ENCODE data around the gene CIAO2A. TPM values are rescaled to one million over a fixed set of nuclear protein-coding genes. Genes with fewer than 3 reads are reported as not detected.

CIAO2A gene
- total RNA-seq, 1 experiment from 2014 or later = 38.7 TPM

GRCh38 chr15:64044300-64045100 is 49.1 kb downstream of the CIAO2A start:
- DNase-seq (ENCODE audit: unreplicated experiment) = no peak
- Mint-ChIP-seq H3K4me1 (ENCODE audit: insufficient read depth, unreplicated experiment) (peaks cover 5% of the 10 kb centered on the region), H3K27me3 (ENCODE audit: insufficient read depth, unreplicated experiment) (peaks cover 12% of the 10 kb centered on the region), H3K4me3 (ENCODE audit: unreplicated experiment) (no peak overlapping the region), H3K36me3 (ENCODE audit: insufficient read depth, unreplicated experiment) (no peaks in the 10 kb centered on the region), H3K27ac (ENCODE audit: low read depth, unreplicated experiment) (no peak overlapping the region), H3K9me3 (ENCODE audit: unreplicated experiment) (no peaks in the 10 kb centered on the region)
- TF ChIP-seq CTCF (IDR thresholded peaks at IDR 0.05; ENCODE audit: unreplicated experiment) = no peak
- CTCF ChIA-PET = interaction anchor here (0.5 to 6.3 kb wide), 11 partner anchors 8 to 367 kb away, joined by 3 to 109 read pairs (median 4); no protein-coding TSS in a partner anchor
- POLR2A ChIA-PET = interaction anchor here (0.7 to 3.2 kb wide), 4 partner anchors 35 to 99 kb away, joined by 3 to 23 read pairs (median 12); no protein-coding TSS in a partner anchor
- BruUV-seq (replicated peaks) = no TSS peak
- intact Hi-C loops (cut with micrococcal nuclease) = loop anchor here (5.0 kb wide), 1 partner anchor 212 kb away; the partner anchor contains the start of gene HERC1

- no peak for DNase-seq (ENCODE audit: unreplicated experiment)
- TF ChIP-seq CTCF (IDR thresholded peaks at IDR 0.05; ENCODE audit: unreplicated experiment) = no peak
- BruUV-seq (replicated peaks) = no TSS peak
- no peaks in the 10 kb centered on the region for H3K36me3 Mint-ChIP-seq (ENCODE audit: insufficient read depth, unreplicated experiment)
- intact Hi-C loops (cut with micrococcal nuclease) = no loop called here
- no peaks in the 10 kb centered on the region for H3K9me3 Mint-ChIP-seq (ENCODE audit: unreplicated experiment)
- no peak overlapping the region for H3K27ac Mint-ChIP-seq (ENCODE audit: low read depth, unreplicated experiment)
- ChIA-PET CTCF (interaction anchor here (0.7 to 4.4 kb wide), 5 partner anchors 29 to 427 kb away, joined by 3 to 32 read pairs (median 4); no protein-coding TSS in a partner anchor), POLR2A (interaction anchor here (0.6 to 1.5 kb wide), 2 partner anchors 21 to 215 kb away, joined by 4 to 5 read pairs; no protein-coding TSS in a partner anchor)
- H3K4me3 Mint-ChIP-seq (ENCODE audit: unreplicated experiment) = no peak overlapping the region
- H3K4me1 Mint-ChIP-seq (ENCODE audit: insufficient read depth, unreplicated experiment) = no peaks in the 10 kb centered on the region
- H3K27me3 Mint-ChIP-seq (ENCODE audit: insufficient read depth, unreplicated experiment) = no peaks in the 10 kb centered on the region
Measured at GRCh38 chr15:64038878-64039610, 54.6 kb downstream of the CIAO2A start.

GRCh38 chr15:64037966-64038365 is 55.7 kb downstream of the CIAO2A start:
- ChIA-PET POLR2A (interaction anchor here (0.7 kb wide), 1 partner anchor 117 kb away, joined by 3 read pairs; no protein-coding TSS in a partner anchor), CTCF (no interaction called here)
- no peak for TF ChIP-seq CTCF (IDR thresholded peaks at IDR 0.05; ENCODE audit: unreplicated experiment)
- Mint-ChIP-seq H3K4me1 (ENCODE audit: insufficient read depth, unreplicated experiment) (no peaks in the 10 kb centered on the region), H3K9me3 (ENCODE audit: unreplicated experiment) (no peaks in the 10 kb centered on the region), H3K27ac (ENCODE audit: low read depth, unreplicated experiment) (no peak overlapping the region), H3K4me3 (ENCODE audit: unreplicated experiment) (no peak overlapping the region), H3K27me3 (ENCODE audit: insufficient read depth, unreplicated experiment) (no peaks in the 10 kb centered on the region), H3K36me3 (ENCODE audit: insufficient read depth, unreplicated experiment) (no peaks in the 10 kb centered on the region)
- no TSS peak for BruUV-seq (replicated peaks)
- intact Hi-C loops (cut with micrococcal nuclease) = no loop called here
- no peak for DNase-seq (ENCODE audit: unreplicated experiment)

- Mint-ChIP-seq H3K27me3 (ENCODE audit: insufficient read depth, unreplicated experiment) (no peaks in the 10 kb centered on the region), H3K27ac (ENCODE audit: low read depth, unreplicated experiment) (no peak overlapping the region), H3K4me1 (ENCODE audit: insufficient read depth, unreplicated experiment) (no peaks in the 10 kb centered on the region), H3K36me3 (ENCODE audit: insufficient read depth, unreplicated experiment) (no peaks in the 10 kb centered on the region), H3K9me3 (ENCODE audit: unreplicated experiment) (no peaks in the 10 kb centered on the region), H3K4me3 (ENCODE audit: unreplicated experiment) (no peak overlapping the region)
- no peak for DNase-seq (ENCODE audit: unreplicated experiment)
- CTCF ChIA-PET = interaction anchor here (0.7 to 1.1 kb wide), 3 partner anchors 8 to 13 kb away, joined by 3 to 5 read pairs (median 3); partner anchors contain the start of gene DAPK2
- no TSS peak for BruUV-seq (replicated peaks)
- no peak for TF ChIP-seq CTCF (IDR thresholded peaks at IDR 0.05; ENCODE audit: unreplicated experiment)
- intact Hi-C loops (cut with micrococcal nuclease) = no loop called here
- POLR2A ChIA-PET = no interaction called here
Measured at GRCh38 chr15:64037116-64037515, 56.5 kb downstream of the CIAO2A start.
